Mammary epithelial cell (primary cell): ENCODE results near the gene LAIR2.

Source experiments
- EZH2 ChIP-seq: IDR thresholded peaks from 2 replicates; pipeline ENCODE4 v1.6.1; 2012; ENCODE audit warnings: low read length, inconsistent platforms, borderline replicate concordance
- TF ChIP-seq, protein P1 (sequence below), 2 donors: IDR thresholded peaks in 1 of 2; conservative IDR thresholded peaks in 1 of 2; 2 replicates each; pipeline ENCODE4 v1.5.1; 2011 to 2012; ENCODE audit warnings: inconsistent platforms in 2 of 2, low read length in 2 of 2, mild to moderate bottlenecking in 2 of 2, control low read depth in 1 of 2, low read depth in 1 of 2; ENCODE audit not compliant: insufficient read depth in 1 of 2; ENCODE audit errors: extremely low read depth in 1 of 2

DNA sequence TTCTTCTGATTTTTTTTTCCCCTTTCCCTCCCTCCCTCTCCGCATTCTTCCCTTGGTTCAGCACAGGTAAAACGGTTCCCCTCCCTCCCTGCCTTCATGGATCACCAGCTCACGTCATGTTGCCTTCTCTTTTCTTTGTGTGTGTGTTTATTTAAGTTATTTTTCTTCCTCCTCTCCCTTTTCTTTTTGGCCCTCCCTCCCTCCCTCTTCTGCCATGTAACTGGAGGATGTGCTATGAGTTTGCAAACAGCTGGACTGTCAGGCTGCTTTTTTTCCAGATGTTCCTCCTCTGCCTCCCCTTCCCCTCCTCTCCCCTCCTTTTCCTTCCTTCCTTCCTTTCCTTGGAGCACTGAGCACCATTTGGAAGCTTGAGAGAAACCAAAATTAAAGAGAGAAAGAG, 41.0 kb upstream of the LAIR2 start:
- no peak for TF ChIP-seq EZH2
- TF ChIP-seq, protein P1, sequence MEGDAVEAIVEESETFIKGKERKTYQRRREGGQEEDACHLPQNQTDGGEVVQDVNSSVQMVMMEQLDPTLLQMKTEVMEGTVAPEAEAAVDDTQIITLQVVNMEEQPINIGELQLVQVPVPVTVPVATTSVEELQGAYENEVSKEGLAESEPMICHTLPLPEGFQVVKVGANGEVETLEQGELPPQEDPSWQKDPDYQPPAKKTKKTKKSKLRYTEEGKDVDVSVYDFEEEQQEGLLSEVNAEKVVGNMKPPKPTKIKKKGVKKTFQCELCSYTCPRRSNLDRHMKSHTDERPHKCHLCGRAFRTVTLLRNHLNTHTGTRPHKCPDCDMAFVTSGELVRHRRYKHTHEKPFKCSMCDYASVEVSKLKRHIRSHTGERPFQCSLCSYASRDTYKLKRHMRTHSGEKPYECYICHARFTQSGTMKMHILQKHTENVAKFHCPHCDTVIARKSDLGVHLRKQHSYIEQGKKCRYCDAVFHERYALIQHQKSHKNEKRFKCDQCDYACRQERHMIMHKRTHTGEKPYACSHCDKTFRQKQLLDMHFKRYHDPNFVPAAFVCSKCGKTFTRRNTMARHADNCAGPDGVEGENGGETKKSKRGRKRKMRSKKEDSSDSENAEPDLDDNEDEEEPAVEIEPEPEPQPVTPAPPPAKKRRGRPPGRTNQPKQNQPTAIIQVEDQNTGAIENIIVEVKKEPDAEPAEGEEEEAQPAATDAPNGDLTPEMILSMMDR (conservative IDR thresholded peaks at IDR 0.05 in 1 of 2, IDR thresholded peaks at IDR 0.05 in 1 of 2; ENCODE audit: extremely low read depth in 1 of 2, insufficient read depth in 1 of 2, low read depth in 1 of 2, low read length in 2 of 2) = no peak
